ENCODE results near the gene AQP9. TPM values are rescaled to one million over a fixed set of nuclear protein-coding genes. Genes with fewer than 3 reads are reported as not detected.

The AQP9 gene
- total and polyA plus RNA-seq, 2 of the 8 experiments (the other 6 are each of a cell fraction or from before 2014, with no cell fraction given): not detected

DNA sequence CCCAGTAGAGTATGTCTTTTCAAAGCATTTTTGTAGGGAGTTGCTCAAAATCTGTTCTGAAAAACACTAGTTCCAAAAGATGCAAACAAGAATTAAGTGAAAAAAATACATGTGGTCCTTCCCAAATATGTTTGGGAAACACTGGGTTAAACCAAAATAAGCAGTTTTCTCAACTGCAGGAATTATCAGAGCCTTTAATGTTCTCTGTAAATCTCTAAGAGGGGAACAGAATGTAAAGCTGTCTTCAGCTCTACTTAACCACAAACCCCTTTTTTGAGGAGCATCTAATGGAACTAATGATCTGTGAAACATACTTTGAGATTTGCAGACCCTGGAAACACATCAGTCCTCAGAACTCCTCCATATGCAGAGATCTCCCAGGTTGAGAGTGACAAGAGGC lies 9.9 kb downstream of the AQP9 start:
- H4K5ac ChIP-seq (ENCODE audit: insufficient read length, low read depth, low read length): no peak overlapping the region

More for the DNA sequence above, 9.9 kb downstream of the AQP9 start:
- ChIA-PET CTCF (ENCODE audit: partially characterized antibody) (interaction anchor here (1.2 to 3.6 kb wide), 2 partner anchors 35 to 77 kb away, joined by 4 to 13 read pairs; no protein-coding TSS in a partner anchor), POLR2A (ENCODE audit: partially characterized antibody) (no interaction called here)
- Histone ChIP-seq H3K79me1 (ENCODE audit: low read depth, low read length) (no peaks in the 10 kb centered on the region), H3K4me1 (replicated peaks in 1 of 4; ENCODE audit: control insufficient read depth in 3 of 4, insufficient read depth in 4 of 4, low read length in 3 of 4) (no peaks in the 10 kb centered on the region), H4K8ac (ENCODE audit: extremely low read depth, insufficient read depth, low read length) (no peak overlapping the region), H2BK20ac (ENCODE audit: low read length) (no peak overlapping the region), H3K4me2 (ENCODE audit: insufficient read depth in 1 of 2, low read depth in 2 of 2, low read length in 2 of 2) (no peak overlapping the region), H2BK15ac (ENCODE audit: low read length) (no peak overlapping the region), H3K23me2 (ENCODE audit: low read depth, low read length) (no peaks in the 10 kb centered on the region; the same call in 1 of the 2 replicates), H3K9me3 (ENCODE audit: insufficient read depth in 2 of 2, low read depth in 1 of 2, low read length in 1 of 2) (no peaks in the 10 kb centered on the region), H3K23ac (ENCODE audit: insufficient read length) (no peak overlapping the region), H3K56ac (replicated peaks; ENCODE audit: insufficient read length, low read depth, low read length) (no peak overlapping the region), H3K9ac (replicated peaks in 1 of 4; ENCODE audit: extremely low read depth in 1 of 4, low read depth in 3 of 4, low read length in 3 of 4) (no peak overlapping the region), H3K14ac (ENCODE audit: insufficient read length) (no peak overlapping the region), H3K27ac (ENCODE audit: low read depth, low read length) (no peak overlapping the region), H2BK120ac (replicated peaks; ENCODE audit: low read depth, low read length) (no peak overlapping the region), H4K20me1 (replicated peaks in 1 of 2; ENCODE audit: control insufficient read depth in 1 of 2, insufficient read depth in 2 of 2, low read length in 2 of 2) (no peaks in the 10 kb centered on the region), H2BK12ac (ENCODE audit: low read depth, low read length) (no peak overlapping the region), H3K18ac (ENCODE audit: extremely low read depth, low read length) (no peak overlapping the region), H3K79me2 (ENCODE audit: control insufficient read depth in 1 of 2, insufficient read depth in 2 of 2, low read length in 2 of 2) (no peaks in the 10 kb centered on the region), H2BK5ac (ENCODE audit: low read depth, low read length) (no peak overlapping the region), H3K27me3 (replicated peaks in 1 of 4; ENCODE audit: control insufficient read depth in 3 of 4, extremely low read depth in 1 of 4, insufficient read depth in 3 of 4, low read length in 3 of 4) (no peaks in the 10 kb centered on the region), H4K91ac (replicated peaks; ENCODE audit: insufficient read length, low read length) (no peak overlapping the region), H2AK5ac (ENCODE audit: low read depth, low read length) (no peak overlapping the region), H2AFZ (ENCODE audit: low read length) (no peak overlapping the region), H3K4me3 (ENCODE audit: extremely low read depth in 1 of 4, insufficient read depth in 2 of 4, low read depth in 3 of 4, low read length in 4 of 4) (no peak overlapping the region), H3K36me3 (ENCODE audit: control insufficient read depth in 2 of 4, insufficient read depth in 4 of 4, low read length in 3 of 4) (no peaks in the 10 kb centered on the region), H3K4ac (replicated peaks; ENCODE audit: insufficient read length, low read depth, low read length) (no peak overlapping the region)
- no peak for FAIRE-seq
- no peak for DNase-seq (ENCODE audit: low read depth in 1 of 2, low spot score in 2 of 2)
- TF ChIP-seq BACH1 (IDR thresholded peaks at IDR 0.05; ENCODE audit: low read length) (no peak), CBX5 (IDR thresholded peaks at IDR 0.05; ENCODE audit: low read depth, low read length) (no peak), CHD2 (IDR thresholded peaks at IDR 0.05; ENCODE audit: low read length) (no peak), POLR2A (IDR thresholded peaks at IDR 0.05; ENCODE audit: control extremely low read depth in 1 of 2, low read depth in 2 of 2, low read length in 2 of 2) (no peak), KDM4A (IDR thresholded peaks at IDR 0.05; ENCODE audit: low read depth, low read length, severe bottlenecking) (no peak)
